RWPE2 (cell line): ENCODE results near the gene USP2.
A peak's percentile ranks its signal among the peaks of the same experiment; 100 is the strongest.

Experiments used
- ATAC-seq: fragments of 200-7000 bp; cut with Tn5 transposase; 3 replicates; pipeline ENCODE4 v1.9.1; 2021; ENCODE audit warnings: low read depth
- DNase-seq: peaks from one replicate; pipeline ENCODE4 v3.0.0-alpha.2; 2020; ENCODE audit warnings: low spot score
- H3K27ac ChIP-seq: fragments of 450-650 bp; 2 replicates; pipeline ENCODE4 v1.5.1; 2017; ENCODE audit warnings: mild to moderate bottlenecking; ENCODE audit not compliant: poor library complexity, severe bottlenecking
- H3K27me3 ChIP-seq: fragments of 250-450 bp; sonication (Bioruptor Pico); 2 replicates; pipeline ENCODE4 v1.5.1; 2021; ENCODE audit warnings: mild to moderate bottlenecking, moderate library complexity; ENCODE audit not compliant: insufficient read depth, poor library complexity, severe bottlenecking
- H3K36me3 ChIP-seq: fragments of 250-450 bp; sonication (Bioruptor Pico); 2 replicates; pipeline ENCODE4 v1.5.1; 2020; ENCODE audit warnings: low read depth, mild to moderate bottlenecking, moderate library complexity
- H3K4me1 ChIP-seq: fragments of 250-450 bp; sonication (Bioruptor Pico); 2 replicates; pipeline ENCODE4 v1.5.1; 2021; ENCODE audit warnings: mild to moderate bottlenecking, moderate library complexity; ENCODE audit not compliant: insufficient read depth, poor library complexity, severe bottlenecking
- H3K4me3 ChIP-seq: fragments of 250-450 bp; sonication (Bioruptor Pico); 2 replicates; pipeline ENCODE4 v1.5.1; 2021; ENCODE audit warnings: mild to moderate bottlenecking, moderate library complexity; ENCODE audit not compliant: severe bottlenecking
- H3K9me3 ChIP-seq: fragments of 250-450 bp; sonication (Bioruptor Pico); 2 replicates; pipeline ENCODE4 v1.5.1; 2021; ENCODE audit warnings: mild to moderate bottlenecking, moderate library complexity; ENCODE audit not compliant: severe bottlenecking
- TF ChIP-seq, protein P1 (sequence below): fragments of 450-650 bp; IDR thresholded peaks from one replicate; pipeline ENCODE4 v1.5.1; 2017; ENCODE audit warnings: mild to moderate bottlenecking, moderate library complexity; ENCODE audit not compliant: poor library complexity, severe bottlenecking

Gene USP2

GRCh38 chr11:119341222-119342022 is 40.1 kb downstream of the USP2 start:
- no peak overlapping the region for H3K27ac ChIP-seq
- ATAC-seq, result no peak
- H3K9me3 ChIP-seq, result no peaks in the 10 kb centered on the region
- H3K4me3 ChIP-seq, result no peak overlapping the region
- H3K36me3 ChIP-seq, result peaks cover 9% of the 10 kb centered on the region; the same call in 1 of the 2 replicates
- no peak for DNase-seq
- H3K27me3 ChIP-seq, result peaks cover 15% of the 10 kb centered on the region
- peaks cover 10% of the 10 kb centered on the region for H3K4me1 ChIP-seq
- TF ChIP-seq, protein P1, sequence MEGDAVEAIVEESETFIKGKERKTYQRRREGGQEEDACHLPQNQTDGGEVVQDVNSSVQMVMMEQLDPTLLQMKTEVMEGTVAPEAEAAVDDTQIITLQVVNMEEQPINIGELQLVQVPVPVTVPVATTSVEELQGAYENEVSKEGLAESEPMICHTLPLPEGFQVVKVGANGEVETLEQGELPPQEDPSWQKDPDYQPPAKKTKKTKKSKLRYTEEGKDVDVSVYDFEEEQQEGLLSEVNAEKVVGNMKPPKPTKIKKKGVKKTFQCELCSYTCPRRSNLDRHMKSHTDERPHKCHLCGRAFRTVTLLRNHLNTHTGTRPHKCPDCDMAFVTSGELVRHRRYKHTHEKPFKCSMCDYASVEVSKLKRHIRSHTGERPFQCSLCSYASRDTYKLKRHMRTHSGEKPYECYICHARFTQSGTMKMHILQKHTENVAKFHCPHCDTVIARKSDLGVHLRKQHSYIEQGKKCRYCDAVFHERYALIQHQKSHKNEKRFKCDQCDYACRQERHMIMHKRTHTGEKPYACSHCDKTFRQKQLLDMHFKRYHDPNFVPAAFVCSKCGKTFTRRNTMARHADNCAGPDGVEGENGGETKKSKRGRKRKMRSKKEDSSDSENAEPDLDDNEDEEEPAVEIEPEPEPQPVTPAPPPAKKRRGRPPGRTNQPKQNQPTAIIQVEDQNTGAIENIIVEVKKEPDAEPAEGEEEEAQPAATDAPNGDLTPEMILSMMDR, result no peak

DNA sequence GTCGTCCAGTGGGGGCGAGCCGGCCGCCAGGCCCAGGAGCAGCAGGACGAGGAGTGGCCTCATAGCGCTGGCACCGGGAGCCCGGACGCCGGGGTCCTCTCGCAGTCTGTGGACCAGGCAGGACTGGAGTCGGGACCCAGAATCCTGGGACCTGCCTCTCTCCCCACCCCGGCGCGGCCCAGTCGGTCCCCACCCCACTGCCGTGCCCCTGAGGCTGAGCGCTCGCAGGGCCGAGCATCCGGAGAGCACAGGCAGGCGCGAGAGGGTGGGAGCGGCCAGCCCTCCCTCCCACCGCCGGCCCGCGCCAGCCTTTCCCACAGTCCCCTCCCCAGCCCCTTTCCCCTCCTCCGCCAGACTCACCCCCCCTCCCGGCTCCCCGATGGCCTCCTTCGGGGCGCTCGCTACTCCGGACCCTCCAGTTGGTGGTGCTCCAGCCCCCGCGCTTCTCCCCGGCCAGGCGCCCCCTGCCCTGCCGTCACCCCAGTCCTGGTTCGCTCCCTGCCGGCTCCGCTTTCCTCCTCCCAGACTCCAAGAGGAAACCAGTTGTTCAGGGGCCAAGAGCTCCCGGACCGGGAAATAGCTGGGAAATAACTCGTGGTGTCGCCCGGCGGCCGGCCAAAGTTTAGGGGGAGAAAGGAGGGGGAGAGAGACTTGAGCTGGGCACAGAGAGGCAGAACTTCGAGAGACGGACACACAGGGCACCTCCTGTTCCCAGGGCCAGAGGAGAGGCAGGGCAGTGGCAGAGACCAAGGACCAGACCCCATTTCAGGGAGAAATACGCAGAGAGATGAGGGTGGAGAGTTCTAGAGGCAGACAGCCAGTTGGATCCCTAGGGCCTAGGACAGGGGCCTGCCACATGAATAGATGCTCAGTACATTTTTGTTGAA is 40.9 kb downstream of the USP2 start, which contains the start of gene C1QTNF5:
TSS of gene C1QTNF5 (minus strand) at position 549 of the 887 bp plus-strand sequence. CDS start at position 63, 486 bp downstream.
- peaks cover 10% of the 10 kb centered on the region; the same call in 1 of the 2 replicates for H3K36me3 ChIP-seq
- DNase-seq (peak; percentile 49), ATAC-seq (peak; percentile 19)
- no peaks in the 10 kb centered on the region for H3K9me3 ChIP-seq
- peaks cover 10% of the 10 kb centered on the region for H3K4me1 ChIP-seq
- TF ChIP-seq, protein P1, result no peak
- peaks cover 15% of the 10 kb centered on the region for H3K27me3 ChIP-seq
- no peak within 1 kb of the TSS for H3K27ac ChIP-seq
- H3K4me3 ChIP-seq, result peak within 1 kb of the TSS; percentile 31

GRCh38 chr11:119339589-119340334 is 41.7 kb downstream of the USP2 start:
- Histone ChIP-seq H3K27me3 (peaks cover 15% of the 10 kb centered on the region), H3K9me3 (no peaks in the 10 kb centered on the region), H3K4me3 (peak overlapping the region; percentile 31), H3K4me1 (peaks cover 10% of the 10 kb centered on the region), H3K36me3 (peaks cover 10% of the 10 kb centered on the region; the same call in 1 of the 2 replicates), H3K27ac (no peak overlapping the region)
- no peak for DNase-seq
- TF ChIP-seq, protein P1, result peak; percentile 86
- peak; percentile 19; the same call in 2 of the 3 replicates for ATAC-seq

GRCh38 chr11:119338965-119339588 is 42.4 kb downstream of the USP2 start:
- ATAC-seq (no peak), DNase-seq (no peak)
- no peak overlapping the region for H3K27ac ChIP-seq
- peaks cover 10% of the 10 kb centered on the region for H3K4me1 ChIP-seq
- no peak overlapping the region for H3K4me3 ChIP-seq
- H3K36me3 ChIP-seq, result peaks cover 10% of the 10 kb centered on the region; the same call in 1 of the 2 replicates
- TF ChIP-seq, protein P1, result no peak
- peaks cover 15% of the 10 kb centered on the region for H3K27me3 ChIP-seq
- H3K9me3 ChIP-seq, result no peaks in the 10 kb centered on the region
